Type B pancreatic cell (in vitro differentiated cells): ENCODE results near the gene BRD7. TPM values are rescaled to one million over a fixed set of nuclear protein-coding genes. Genes with fewer than 3 reads are reported as not detected.

Source experiments
- DNase-seq: peaks from one replicate; pipeline ENCODE4 v3.0.0; 2021; ENCODE audit warnings: mixed read lengths; ENCODE audit not compliant: unreplicated experiment; ENCODE audit errors: extremely low spot score
- H3K27ac Mint-ChIP-seq: 2 replicates; pipeline ENCODE4 v1.8.0; 2021; ENCODE audit warnings: mild to moderate bottlenecking, mixed read lengths
- H3K27me3 Mint-ChIP-seq: 2 replicates; pipeline ENCODE4 v1.8.0; 2021; ENCODE audit warnings: mixed read lengths
- H3K36me3 Mint-ChIP-seq: 2 replicates; pipeline ENCODE4 v1.8.0; 2021; ENCODE audit warnings: mixed read lengths
- H3K4me1 Mint-ChIP-seq: one replicate; pipeline ENCODE4 v1.8.0; 2021; ENCODE audit warnings: mixed read lengths; ENCODE audit not compliant: unreplicated experiment
- H3K4me3 Mint-ChIP-seq: 2 replicates; pipeline ENCODE4 v1.8.0; 2021; ENCODE audit warnings: mild to moderate bottlenecking, mixed read lengths
- H3K9me3 Mint-ChIP-seq: 2 replicates; pipeline ENCODE4 v1.8.0; 2021; ENCODE audit warnings: mixed read lengths
- CTCF ChIP-seq: fragments of 200-600 bp; sonication (generic); conservative IDR thresholded peaks from 2 replicates; pipeline ENCODE4 v1.5.0; 2021; ENCODE audit warnings: antibody characterized with exemption, mild to moderate bottlenecking
- total RNA-seq: library from RNA; stranded (reverse); gene quantifications from 2 replicates; pipeline ENCODE4 v1.2.1, GENCODE V29; 2021; ENCODE audit warnings: low replicate concordance

The BRD7 gene
- total RNA-seq, 1 donor from 2014 or later: 98.2 TPM

GRCh38 chr16:50311134-50311528 lies 57.7 kb downstream of the BRD7 start:
- Mint-ChIP-seq H3K27me3 (no peaks in the 10 kb centered on the region), H3K4me3 (no peak overlapping the region), H3K27ac (no peak overlapping the region), H3K4me1 (peaks cover 20% of the 10 kb centered on the region), H3K36me3 (peaks cover 12% of the 10 kb centered on the region), H3K9me3 (no peaks in the 10 kb centered on the region)
- TF ChIP-seq CTCF: no peak
- no peak for DNase-seq

- no peaks in the 10 kb centered on the region for H3K27me3 Mint-ChIP-seq
- H3K36me3 Mint-ChIP-seq: peaks cover 12% of the 10 kb centered on the region
- H3K9me3 Mint-ChIP-seq: no peaks in the 10 kb centered on the region
- peaks cover 18% of the 10 kb centered on the region for H3K4me1 Mint-ChIP-seq
- DNase-seq: peak; percentile 53
- no peak overlapping the region for H3K4me3 Mint-ChIP-seq
- H3K27ac Mint-ChIP-seq: no peak overlapping the region
- no peak for TF ChIP-seq CTCF
Measured at GRCh38 chr16:50310308-50311133, 58.3 kb downstream of the BRD7 start.

GRCh38 chr16:50309527-50310307 lies 59.1 kb downstream of the BRD7 start:
- Mint-ChIP-seq H3K27ac (peak overlapping the region; percentile 43), H3K4me1 (peaks cover 15% of the 10 kb centered on the region), H3K4me3 (no peak overlapping the region), H3K27me3 (no peaks in the 10 kb centered on the region), H3K9me3 (no peaks in the 10 kb centered on the region), H3K36me3 (peaks cover 9% of the 10 kb centered on the region)
- no peak for TF ChIP-seq CTCF
- DNase-seq: peak; percentile 64

- H3K27me3 Mint-ChIP-seq: no peaks in the 10 kb centered on the region
- no peak overlapping the region for H3K4me3 Mint-ChIP-seq
- H3K27ac Mint-ChIP-seq: peak overlapping the region; percentile 43
- H3K9me3 Mint-ChIP-seq: no peaks in the 10 kb centered on the region
- peaks cover 15% of the 10 kb centered on the region for H3K4me1 Mint-ChIP-seq
- peaks cover 9% of the 10 kb centered on the region for H3K36me3 Mint-ChIP-seq
- no peak for TF ChIP-seq CTCF
- DNase-seq: no peak
Measured at GRCh38 chr16:50309156-50309526, 59.6 kb downstream of the BRD7 start.

- Mint-ChIP-seq H3K9me3 (no peaks in the 10 kb centered on the region), H3K27ac (no peak overlapping the region), H3K4me3 (no peak overlapping the region), H3K27me3 (no peaks in the 10 kb centered on the region), H3K4me1 (peaks cover 15% of the 10 kb centered on the region), H3K36me3 (peaks cover 5% of the 10 kb centered on the region)
- peak; percentile 64 for DNase-seq
- TF ChIP-seq CTCF: no peak
Measured at GRCh38 chr16:50308237-50308965, 60.4 kb downstream of the BRD7 start.
